SU-DHL-6 (cell line): ENCODE measurements around the gene NOTUM.

ENCODE experiments used
- H2AFZ ChIP-seq: fragments of 200-600 bp; sonication (generic); 2 replicates; pipeline ENCODE4 v1.6.1; 2014; ENCODE audit warnings: low read depth, mild to moderate bottlenecking, moderate library complexity, mixed read lengths, antibody characterized with exemption, low read length; ENCODE audit not compliant: severe bottlenecking
- H3F3A ChIP-seq: fragments of 200-600 bp; shearing (Covaris generic); 2 replicates; pipeline ENCODE4 v1.6.0; 2016; ENCODE audit warnings: antibody characterized with exemption, mild to moderate bottlenecking; ENCODE audit not compliant: insufficient read depth
- H3K27ac ChIP-seq: fragments of 200-600 bp; sonication (generic); 2 replicates; pipeline ENCODE4 v1.5.1; 2016; ENCODE audit warnings: low read depth, mild to moderate bottlenecking, low read length, moderate library complexity, mixed read lengths
- H3K27me3 ChIP-seq: fragments of 200-600 bp; sonication (generic), shearing (Covaris generic); 2 replicates; pipeline ENCODE4 v1.6.0; 2014; ENCODE audit warnings: mild to moderate bottlenecking, low read length
- H3K36me3 ChIP-seq: fragments of 200-600 bp; sonication (generic); 2 replicates; pipeline ENCODE4 v1.6.1; 2014; ENCODE audit warnings: mild to moderate bottlenecking, low read length, mixed read lengths
- H3K4me2 ChIP-seq: fragments of 300-600, 200-600 bp; shearing (Covaris generic), sonication (generic); 2 replicates; pipeline ENCODE4 v1.6.0; 2014; ENCODE audit warnings: low read length, low read depth, mild to moderate bottlenecking; ENCODE audit not compliant: poor library complexity, severe bottlenecking
- H3K4me3 ChIP-seq: fragments of 200-600 bp; sonication (generic); 2 replicates; pipeline ENCODE4 v1.5.1; 2014; ENCODE audit warnings: antibody characterized with exemption, low read length, mild to moderate bottlenecking, mixed read lengths; ENCODE audit not compliant: insufficient read depth, poor library complexity, severe bottlenecking
- H3K79me2 ChIP-seq: fragments of 200-600 bp; sonication (generic); 2 replicates; pipeline ENCODE4 v1.6.1; 2014; ENCODE audit warnings: mild to moderate bottlenecking, low read length, moderate library complexity; ENCODE audit not compliant: insufficient read depth
- H3K9ac ChIP-seq: fragments of 200-600 bp; sonication (generic); 2 replicates; pipeline ENCODE4 v1.7.0; 2014; ENCODE audit warnings: mild to moderate bottlenecking, low read length
- H3K9me2 ChIP-seq: fragments of 200-600 bp; sonication (generic); replicated peaks from 2 replicates; pipeline ENCODE4 v1.6.1; 2014; ENCODE audit warnings: low read length; ENCODE audit not compliant: insufficient read depth
- H3K9me3 ChIP-seq: fragments of 200-600 bp; sonication (generic); 2 replicates; pipeline ENCODE4 v1.6.1; 2014; ENCODE audit warnings: low read length, mixed read lengths; ENCODE audit not compliant: insufficient read depth
- H4K20me1 ChIP-seq: fragments of 200-600 bp; sonication (generic); 2 replicates; pipeline ENCODE4 v1.6.1; 2014; ENCODE audit warnings: low read depth, mild to moderate bottlenecking, antibody characterized with exemption, low read length, moderate library complexity, mixed read lengths
- CTCF ChIP-seq: fragments of 200-600 bp; sonication (generic); IDR thresholded peaks from one replicate; pipeline ENCODE4 v1.5.1; 2017; ENCODE audit warnings: antibody characterized with exemption, mild to moderate bottlenecking, low read length, moderate library complexity; ENCODE audit not compliant: insufficient read depth, poor library complexity, severe bottlenecking
- EZH2phosphoT487 ChIP-seq: fragments of 200-600 bp; sonication (generic), shearing (Covaris generic); conservative IDR thresholded peaks from 2 replicates; pipeline ENCODE4 v1.6.1; 2018; ENCODE audit warnings: mild to moderate bottlenecking, antibody characterized with exemption, low read length, moderate library complexity, mixed read lengths

Gene NOTUM

GRCh38 chr17:81991684-81992305, 30.8 kb upstream of the NOTUM start:
- Histone ChIP-seq H2AFZ (no peak overlapping the region), H3K79me2 (peaks cover 6% of the 10 kb centered on the region; the same call in 1 of the 2 replicates), H3K4me3 (no peak overlapping the region), H3K27me3 (no peaks in the 10 kb centered on the region), H3K36me3 (no peaks in the 10 kb centered on the region), H3K9me3 (no peaks in the 10 kb centered on the region), H3F3A (no peaks in the 10 kb centered on the region), H3K9me2 (no peaks in the 10 kb centered on the region), H3K4me2 (no peak overlapping the region), H3K27ac (no peak overlapping the region), H4K20me1 (no peaks in the 10 kb centered on the region), H3K9ac (no peak overlapping the region)
- TF ChIP-seq CTCF (no peak), EZH2phosphoT487 (no peak)

GRCh38 chr17:81990836-81991683, 30.1 kb upstream of the NOTUM start:
- Histone ChIP-seq H2AFZ (no peak overlapping the region), H3F3A (no peaks in the 10 kb centered on the region), H3K79me2 (peaks cover 6% of the 10 kb centered on the region; the same call in 1 of the 2 replicates), H3K36me3 (no peaks in the 10 kb centered on the region), H3K9me2 (no peaks in the 10 kb centered on the region), H3K4me2 (no peak overlapping the region), H4K20me1 (no peaks in the 10 kb centered on the region), H3K9ac (no peak overlapping the region), H3K9me3 (no peaks in the 10 kb centered on the region), H3K27me3 (no peaks in the 10 kb centered on the region), H3K27ac (no peak overlapping the region), H3K4me3 (no peak overlapping the region)
- TF ChIP-seq CTCF (no peak), EZH2phosphoT487 (no peak)

- Histone ChIP-seq H3K36me3 (no peaks in the 10 kb centered on the region), H2AFZ (no peak overlapping the region), H3K4me2 (no peak overlapping the region), H3K9me2 (no peaks in the 10 kb centered on the region), H3K9me3 (no peaks in the 10 kb centered on the region), H3K27me3 (no peaks in the 10 kb centered on the region), H3F3A (no peaks in the 10 kb centered on the region), H3K79me2 (peaks cover 6% of the 10 kb centered on the region; the same call in 1 of the 2 replicates), H3K9ac (no peak overlapping the region), H3K27ac (no peak overlapping the region), H4K20me1 (no peaks in the 10 kb centered on the region), H3K4me3 (no peak overlapping the region)
- TF ChIP-seq CTCF, result no peak
- TF ChIP-seq EZH2phosphoT487, result no peak
Observed at GRCh38 chr17:81987161-81987770, 26.3 kb upstream of the NOTUM start.
